HCT116 (cell line): ENCODE data around the gene SPRED1.

ENCODE experiments used
- CTCF ChIP-seq, 3 experiments: fragments of 200-600 bp in 1 of 3; sonication (generic) in 1 of 3; IDR thresholded peaks in 2 of 3; conservative IDR thresholded peaks in 1 of 3; 2 replicates each; pipeline ENCODE4 v1.5.1; 2012 to 2017; ENCODE audit warnings: low read depth in 2 of 3, low read length in 2 of 3, antibody characterized with exemption in 1 of 3, borderline replicate concordance in 1 of 3, control low read depth in 1 of 3, mild to moderate bottlenecking in 1 of 3, mixed read lengths in 1 of 3, mixed run types in 1 of 3, moderate library complexity in 1 of 3; ENCODE audit not compliant: insufficient read depth in 1 of 3
- EZH2phosphoT487 ChIP-seq: fragments of 200-600 bp; IDR thresholded peaks from 2 replicates; pipeline ENCODE4 v1.6.1; 2018; ENCODE audit warnings: antibody characterized with exemption, borderline replicate concordance
- ZNF274 ChIP-seq: fragments of 200-500 bp; sonication (Bioruptor generic); IDR thresholded peaks from 2 replicates; pipeline ENCODE4 v1.6.1; 2014; ENCODE audit warnings: mild to moderate bottlenecking, low read depth, low read length, inconsistent platforms

GRCh38 chr15:38226608-38227266, 25.9 kb upstream of the SPRED1 start:
- TF ChIP-seq ZNF274, result no peak
- no peak for TF ChIP-seq EZH2phosphoT487
- no peak for TF ChIP-seq CTCF (IDR thresholded peaks at IDR 0.05 in 2 of 3, conservative IDR thresholded peaks at IDR 0.05 in 1 of 3; ENCODE audit: borderline replicate concordance in 1 of 3, insufficient read depth in 1 of 3, low read depth in 2 of 3, low read length in 2 of 3)
